HG03432 (cell line): Measurements from ENCODE around the gene FBXO31.

Experiments
- ATAC-seq: cut with Tn5 transposase; IDR thresholded peaks from one replicate; pipeline ENCODE4 v1.9.1; 2021; ENCODE audit warnings: mild to moderate bottlenecking, moderate library complexity; ENCODE audit not compliant: unreplicated experiment

The FBXO31 gene

DNA sequence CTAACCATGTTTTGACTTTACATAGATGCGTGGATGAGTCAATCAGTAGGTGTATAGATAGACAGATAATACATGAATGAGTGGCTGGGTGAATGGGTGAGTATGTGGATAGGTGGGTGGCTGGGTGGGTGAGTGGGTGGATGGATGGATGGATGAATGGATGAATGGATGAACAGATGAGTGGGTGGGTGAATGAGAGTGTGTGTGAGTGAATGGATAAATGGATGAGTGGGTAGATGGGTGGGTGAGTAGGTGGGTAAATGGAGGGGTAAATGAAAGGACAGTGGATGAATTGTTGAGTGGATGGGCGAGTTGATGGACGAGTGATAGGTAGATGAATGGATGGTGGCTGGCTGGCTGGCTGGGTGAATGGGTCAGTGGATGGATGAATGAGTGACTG is 89.6 kb downstream of the FBXO31 start:
- no peak for ATAC-seq

DNA sequence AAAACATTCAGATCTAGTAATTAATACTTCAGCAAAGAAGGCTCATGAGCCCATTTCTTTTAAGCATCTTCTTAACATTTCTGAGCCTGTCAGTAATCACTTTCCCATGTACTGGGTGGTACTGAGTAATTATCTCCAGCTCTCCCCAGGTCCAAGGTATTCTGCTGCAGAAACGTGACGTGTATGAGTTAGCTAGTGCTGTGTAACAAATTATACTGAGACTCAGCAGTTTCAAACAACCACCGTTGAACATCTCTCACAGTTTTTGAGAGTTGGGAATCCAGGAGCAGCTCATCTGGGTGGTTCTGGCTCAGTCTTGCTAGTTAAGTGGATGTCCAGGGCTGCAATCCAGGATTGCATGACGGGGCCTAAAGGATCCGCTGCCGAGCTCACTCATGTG is 91.6 kb downstream of the FBXO31 start:
- no peak for ATAC-seq

DNA sequence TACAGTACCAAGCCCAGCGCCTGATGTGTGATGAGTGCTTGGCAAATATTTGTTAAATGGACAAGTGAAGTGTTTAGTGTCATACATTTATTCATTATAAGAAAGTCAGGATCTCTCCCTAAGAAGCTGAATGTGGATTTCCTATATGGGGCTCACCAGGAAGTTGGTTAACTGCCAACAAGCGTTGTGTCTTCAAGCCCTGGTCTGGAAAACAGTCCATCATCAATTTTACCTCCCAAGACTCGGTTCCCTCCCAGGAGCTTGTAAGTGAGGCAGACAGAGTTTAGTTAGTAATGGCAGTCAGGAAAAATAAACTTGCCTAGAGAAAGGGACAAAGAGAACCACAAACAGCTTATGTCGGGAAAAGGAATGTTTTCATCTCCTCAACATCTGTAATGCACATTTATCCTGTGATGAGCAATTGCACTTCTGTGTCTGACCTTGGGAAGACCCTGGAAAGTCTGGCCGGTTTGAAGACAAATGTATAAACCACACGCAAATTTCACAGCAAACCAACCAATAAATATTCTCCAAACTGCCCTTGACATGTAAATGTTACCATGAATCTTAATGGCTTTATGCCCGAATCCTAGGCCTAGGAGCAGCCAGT is 94.7 kb downstream of the FBXO31 start:
- ATAC-seq: no peak

DNA sequence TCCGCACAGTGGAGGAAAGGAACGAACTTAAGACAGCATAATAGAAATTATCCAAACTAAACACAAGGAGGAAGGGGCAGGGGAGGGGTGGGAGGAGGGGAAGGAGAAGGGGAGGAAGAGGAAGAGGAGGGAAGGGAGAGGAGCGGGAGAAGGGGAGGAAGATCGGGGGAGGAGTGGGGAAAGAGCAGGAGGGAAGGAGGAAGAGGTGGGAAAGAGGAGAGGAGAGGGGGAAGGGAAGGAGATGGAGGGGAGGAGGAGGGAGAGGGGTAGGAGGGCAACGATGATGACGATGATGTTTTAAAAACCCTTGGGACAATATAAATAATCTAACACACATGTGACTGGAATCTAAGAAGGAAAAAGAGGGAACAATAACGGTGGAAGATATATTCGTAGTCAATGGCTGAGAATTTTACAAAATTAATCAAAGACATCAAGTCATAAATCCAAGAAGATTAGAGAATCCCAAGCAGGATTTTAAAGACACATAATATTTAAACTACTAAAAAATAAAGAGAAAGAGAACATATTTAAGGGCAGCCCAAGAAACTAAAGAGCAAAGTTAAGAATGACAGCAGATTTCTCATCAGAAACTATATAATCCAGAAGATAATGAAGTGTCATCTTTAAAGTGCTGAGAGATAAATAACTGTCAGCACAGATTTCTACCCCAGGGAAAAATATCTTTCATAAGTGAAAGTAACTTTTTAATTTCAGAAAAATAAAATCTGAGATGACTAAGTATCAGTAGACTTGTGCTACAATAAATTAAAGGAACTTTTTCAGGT is 96.5 kb downstream of the FBXO31 start:
- ATAC-seq: no peak

DNA sequence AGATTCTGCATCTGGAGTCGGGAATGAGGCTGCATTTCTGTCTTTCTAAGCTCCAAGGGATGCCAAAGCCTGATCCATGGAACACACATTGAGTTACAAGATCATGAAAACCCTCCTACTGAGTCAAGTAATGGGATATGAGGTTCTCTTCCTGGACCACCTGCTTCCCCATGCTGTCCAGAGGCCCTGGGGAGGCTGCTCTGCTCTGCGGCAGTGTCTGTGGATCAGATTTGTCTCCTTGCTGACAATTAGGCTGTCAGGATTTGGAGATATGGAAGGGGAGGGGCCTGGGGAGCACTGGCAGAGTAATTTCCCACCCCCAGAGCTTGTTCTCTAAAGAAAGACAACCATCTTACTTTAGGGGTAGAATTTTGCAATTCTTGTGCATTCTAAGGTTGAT is 99.4 kb downstream of the FBXO31 start:
- ATAC-seq: no peak

DNA sequence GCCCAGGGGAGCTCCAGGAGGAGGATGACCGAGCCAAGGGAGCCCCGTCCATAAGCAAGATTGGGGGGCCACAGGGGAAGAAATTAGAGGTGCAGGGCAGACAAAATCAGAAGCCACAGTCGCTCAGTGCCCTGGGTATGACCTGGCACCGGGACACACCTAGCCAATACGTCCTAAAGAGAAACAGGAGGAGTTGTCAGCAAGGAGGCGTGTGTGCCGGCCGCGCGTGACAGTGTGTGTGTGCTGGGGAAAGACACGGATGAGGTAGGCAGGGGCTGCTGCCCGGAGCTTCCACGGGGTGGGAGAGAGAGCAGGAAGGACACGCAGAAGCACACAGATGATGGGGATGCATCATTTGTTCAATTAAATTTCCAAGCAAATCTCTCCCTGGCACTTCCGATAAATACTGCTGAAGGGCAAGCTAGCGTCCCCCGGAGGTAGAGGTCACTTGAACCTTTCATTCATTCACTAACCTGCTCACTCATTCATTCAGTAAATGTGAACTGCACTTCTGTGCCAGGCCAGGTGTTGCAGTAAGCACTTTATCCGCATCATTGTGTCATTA is 104.4 kb downstream of the FBXO31 start:
- ATAC-seq: no peak

DNA sequence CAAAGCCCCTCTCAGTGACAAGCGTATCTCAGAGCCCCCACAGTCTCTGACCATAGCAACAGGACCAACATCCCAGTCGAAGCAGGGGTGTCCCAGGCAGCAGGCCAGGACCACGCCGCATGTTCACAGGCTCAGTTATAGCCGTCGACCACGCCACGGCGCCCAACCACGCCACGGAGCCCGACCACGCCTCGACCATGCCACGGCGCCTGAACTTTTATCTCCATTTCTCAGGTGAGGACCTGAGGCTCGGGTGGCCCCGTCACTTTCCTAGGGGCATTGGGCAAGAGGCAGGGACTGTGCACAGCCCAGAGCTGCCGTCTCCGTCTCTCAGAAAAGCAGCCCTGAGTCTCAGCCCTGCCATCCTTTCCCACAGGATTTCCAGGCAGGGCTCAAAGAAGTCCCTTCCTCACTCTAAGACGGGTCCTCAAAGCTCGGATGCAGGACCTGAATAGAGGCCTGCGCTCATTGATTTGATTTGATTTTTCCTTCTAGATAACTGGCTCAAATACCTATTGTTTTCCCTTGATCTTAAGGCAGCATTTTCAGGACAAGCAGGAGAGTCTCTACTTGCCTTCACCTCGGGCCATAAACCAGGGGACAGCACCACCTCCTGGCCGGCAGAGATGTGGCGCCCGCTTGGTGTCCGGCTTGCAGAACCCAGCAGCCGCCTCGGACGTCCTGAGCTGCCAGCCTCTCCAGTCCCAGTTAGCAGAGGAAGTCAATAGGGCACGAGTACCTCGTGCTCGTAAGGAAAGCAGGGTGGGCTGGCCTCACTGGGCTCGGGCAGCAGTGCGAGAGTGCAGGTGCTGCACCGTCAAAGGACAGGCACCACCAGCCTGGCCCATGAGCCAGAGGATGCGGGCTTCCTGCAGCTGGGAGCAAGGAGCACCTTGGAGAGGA is 105.1 kb downstream of the FBXO31 start:
- no peak for ATAC-seq
